GM18507 (cell line): Measurements from ENCODE around the gene BGN.

ENCODE experiments used
- DNase-seq: peaks from one replicate; pipeline ENCODE4 v3.0.0; 2011; ENCODE audit warnings: low read depth; ENCODE audit not compliant: insufficient read length; ENCODE audit errors: extremely low spot score
- FAIRE-seq: peaks from 2 replicates; lab custom pipeline; 2011; peaks lifted over from hg19 to GRCh38; lab: Jason Lieb, UNC

Gene BGN

DNA sequence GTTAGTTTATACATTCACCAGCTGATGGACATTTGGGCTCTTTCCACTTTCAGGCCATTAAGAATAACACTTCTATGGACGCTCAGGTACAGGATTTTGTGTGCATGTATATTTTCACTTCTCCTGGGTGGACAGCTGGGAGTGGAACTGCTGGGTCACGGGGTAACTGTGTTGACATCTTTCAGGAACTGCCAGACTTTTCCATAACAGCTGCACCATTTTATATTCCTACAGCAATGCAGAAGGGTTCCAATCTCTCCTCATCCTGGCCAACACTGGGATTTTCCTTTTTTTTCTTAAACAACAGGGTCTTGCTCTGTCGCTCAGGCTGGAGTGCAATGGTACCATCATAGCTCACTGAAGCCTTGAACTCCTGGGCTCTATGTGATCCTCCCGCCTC lies 36.3 kb upstream of the BGN start:
- DNase-seq (no peak), FAIRE-seq (no peak)

DNA sequence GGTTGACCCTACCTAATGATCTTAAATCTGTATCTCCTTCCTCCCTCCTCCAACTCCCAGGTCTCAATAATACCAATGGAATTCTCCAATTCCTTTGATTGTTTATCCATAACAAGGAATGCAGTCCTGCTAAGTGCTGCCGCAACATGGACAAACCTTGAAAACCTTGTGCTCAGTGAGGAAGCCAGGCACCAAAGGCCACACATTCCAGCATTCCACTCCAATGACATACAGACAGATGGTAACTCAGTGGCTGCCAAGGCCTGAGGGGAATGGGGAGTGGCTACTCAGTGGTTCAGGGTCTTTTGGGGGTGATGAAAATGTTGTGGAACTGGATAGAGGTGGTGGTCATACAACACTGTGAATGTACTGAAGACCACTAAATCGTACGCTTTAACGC lies 34.8 kb upstream of the BGN start:
- no peak for FAIRE-seq
- DNase-seq, result no peak

DNA sequence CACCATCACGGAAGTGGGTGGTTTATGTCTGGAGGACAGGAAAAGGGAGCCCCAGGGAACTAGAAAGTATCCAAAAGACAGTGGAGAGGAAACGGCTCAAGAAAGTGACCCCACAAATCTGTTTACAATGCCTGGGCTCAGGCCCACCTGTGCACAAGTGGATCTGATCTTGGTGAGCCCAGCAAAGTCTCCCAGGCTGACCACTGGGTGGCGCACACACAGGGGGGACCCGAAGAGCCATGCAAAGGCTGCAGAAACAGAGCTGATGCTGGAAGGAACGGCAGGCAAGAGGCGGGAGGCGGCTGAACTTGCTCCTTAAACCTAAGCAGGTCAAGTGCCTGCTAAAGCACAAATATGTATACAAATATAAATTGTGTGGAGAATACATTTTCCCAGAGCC lies 34.0 kb upstream of the BGN start:
- DNase-seq (no peak), FAIRE-seq (peak; percentile 78)

DNA sequence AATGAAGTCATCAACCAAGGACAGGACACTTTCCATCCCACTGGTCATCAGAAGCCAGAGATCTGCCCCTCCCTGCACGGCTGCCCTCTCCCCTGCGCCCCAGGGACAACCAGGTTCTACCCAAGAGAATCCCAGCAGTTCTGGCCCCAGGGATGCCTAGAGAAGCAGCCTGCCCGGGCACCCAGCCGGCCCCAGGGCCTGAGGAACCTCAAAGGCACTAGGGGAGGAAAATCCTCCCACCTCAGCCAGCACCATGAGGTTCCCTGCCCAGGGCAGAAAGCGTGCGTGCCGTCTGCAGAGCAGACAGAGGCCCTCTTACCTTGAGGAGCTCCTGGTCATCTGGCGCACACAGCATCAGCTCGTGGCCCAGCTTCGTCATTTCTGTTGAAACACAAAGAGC lies 32.5 kb upstream of the BGN start:
- no peak for FAIRE-seq
- no peak for DNase-seq

DNA sequence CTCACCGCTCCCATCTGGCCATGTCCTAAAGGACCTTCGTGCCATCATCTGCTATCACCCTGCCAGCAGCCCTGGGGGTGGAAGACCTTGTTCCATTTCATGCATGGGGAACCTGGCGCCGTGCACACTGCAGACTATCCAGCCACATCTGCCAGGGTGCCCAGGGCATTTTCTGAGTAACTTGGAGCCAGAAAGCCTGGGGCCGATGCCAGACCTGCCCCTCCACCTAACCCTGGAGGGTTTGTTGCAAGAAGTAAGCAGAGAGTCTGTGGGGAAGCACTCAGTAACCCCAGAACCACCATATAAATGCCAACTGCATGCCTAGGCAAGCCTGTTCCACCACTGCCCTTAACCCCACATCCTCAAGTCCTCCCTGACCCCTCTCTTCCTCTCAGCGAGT lies 31.7 kb upstream of the BGN start:
- FAIRE-seq, result no peak
- no peak for DNase-seq

DNA sequence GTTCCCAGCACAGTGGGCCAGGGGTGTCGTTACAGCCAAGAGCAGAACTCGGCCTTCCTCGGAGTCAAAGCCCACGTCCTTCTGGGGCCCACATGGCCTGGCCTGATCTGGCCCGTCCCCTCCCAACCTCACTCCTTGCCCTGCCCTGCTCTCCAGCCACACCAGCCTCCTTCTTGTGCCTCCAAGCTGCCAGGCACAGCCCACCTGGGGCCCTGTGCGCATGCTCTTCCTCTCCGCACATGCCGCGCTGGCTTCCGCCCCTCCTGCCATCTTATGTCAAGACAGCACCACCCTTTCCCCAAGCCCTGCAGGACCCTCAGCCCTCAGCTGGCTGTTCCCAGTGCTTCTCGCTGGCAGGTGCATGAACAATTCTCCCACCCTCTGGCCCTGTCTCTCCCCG lies 31.2 kb upstream of the BGN start:
- no peak for FAIRE-seq
- DNase-seq, result no peak

DNA sequence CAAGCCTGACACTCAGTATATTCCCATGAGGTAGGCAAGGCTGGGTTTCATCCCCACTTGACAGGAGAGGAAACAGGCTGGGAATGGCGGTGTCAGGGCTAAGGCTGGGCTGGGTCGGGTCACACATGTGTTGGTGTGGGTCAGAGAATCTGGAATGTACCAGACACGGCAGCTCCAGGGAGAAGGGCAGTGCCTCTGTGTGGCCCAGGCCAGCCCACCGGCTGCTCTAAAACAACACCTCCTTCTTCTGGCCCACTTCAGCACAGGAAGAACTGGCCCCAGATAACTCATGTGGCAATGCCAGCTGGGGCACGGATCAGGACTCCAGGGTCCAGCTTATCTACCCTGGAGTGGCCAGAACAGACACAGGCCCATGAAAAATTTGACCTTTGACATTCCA lies 30.7 kb upstream of the BGN start:
- DNase-seq (no peak), FAIRE-seq (no peak)

DNA sequence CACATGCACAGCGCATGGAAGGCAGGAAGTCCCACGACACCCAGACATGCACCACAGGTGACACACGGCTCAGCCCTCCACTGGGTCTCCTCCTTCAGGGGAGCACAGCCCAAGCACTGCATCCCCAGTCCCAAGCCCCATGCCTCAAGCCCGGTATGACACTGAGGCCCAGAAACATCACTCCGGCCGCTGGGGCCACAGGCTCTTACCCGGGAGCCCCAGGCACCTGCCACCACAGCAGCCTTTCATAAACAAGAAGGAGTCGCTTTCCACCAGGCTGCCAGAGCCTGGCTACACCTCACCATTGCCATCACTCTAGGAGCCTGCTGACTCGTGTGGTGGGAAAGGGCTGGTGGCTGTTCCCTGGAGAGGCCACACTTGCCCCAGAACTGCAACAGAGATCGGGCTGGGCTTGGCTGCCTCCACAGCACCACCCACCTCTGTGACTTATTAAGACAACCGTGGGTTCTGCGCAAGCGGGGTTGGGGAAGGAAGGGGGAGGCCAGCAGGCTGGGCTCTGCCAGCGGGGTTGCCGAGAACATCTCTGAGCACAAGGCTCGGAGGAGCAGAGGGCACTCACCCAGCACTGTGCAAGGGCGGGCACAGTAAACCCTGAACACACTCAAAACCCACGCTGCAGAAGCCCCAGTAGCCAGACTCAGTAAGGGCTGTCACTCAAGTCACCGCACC lies 28.9 kb upstream of the BGN start:
- FAIRE-seq (no peak), DNase-seq (no peak)

DNA sequence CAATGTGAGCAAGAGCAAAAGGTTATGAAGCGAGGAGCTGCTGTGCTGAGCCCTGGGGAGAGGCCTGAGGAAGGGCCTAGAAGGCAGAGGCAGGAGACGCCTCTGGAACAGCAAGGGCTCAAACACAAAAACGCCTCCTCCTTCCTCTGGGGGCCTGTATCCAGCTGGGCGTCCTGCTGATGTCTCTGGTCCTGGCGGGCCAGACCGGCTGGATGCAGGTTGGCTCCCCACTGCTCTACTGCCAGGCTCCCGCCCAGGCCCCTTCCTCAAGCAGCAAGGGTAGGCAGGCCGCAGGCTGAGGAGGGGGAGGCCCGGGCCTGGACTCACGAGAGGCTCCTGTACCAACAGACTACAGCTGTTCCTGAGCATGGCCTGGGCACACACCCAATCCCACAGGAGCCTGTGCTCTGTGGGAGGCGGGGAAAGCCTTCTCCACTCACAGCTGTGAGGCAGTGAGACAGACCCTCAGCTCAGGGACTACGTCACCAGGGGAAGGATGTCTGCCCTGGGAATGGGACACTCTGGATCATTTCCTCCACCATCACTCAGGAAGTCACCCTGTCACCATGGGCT lies 26.7 kb upstream of the BGN start:
- FAIRE-seq, result no peak

DNA sequence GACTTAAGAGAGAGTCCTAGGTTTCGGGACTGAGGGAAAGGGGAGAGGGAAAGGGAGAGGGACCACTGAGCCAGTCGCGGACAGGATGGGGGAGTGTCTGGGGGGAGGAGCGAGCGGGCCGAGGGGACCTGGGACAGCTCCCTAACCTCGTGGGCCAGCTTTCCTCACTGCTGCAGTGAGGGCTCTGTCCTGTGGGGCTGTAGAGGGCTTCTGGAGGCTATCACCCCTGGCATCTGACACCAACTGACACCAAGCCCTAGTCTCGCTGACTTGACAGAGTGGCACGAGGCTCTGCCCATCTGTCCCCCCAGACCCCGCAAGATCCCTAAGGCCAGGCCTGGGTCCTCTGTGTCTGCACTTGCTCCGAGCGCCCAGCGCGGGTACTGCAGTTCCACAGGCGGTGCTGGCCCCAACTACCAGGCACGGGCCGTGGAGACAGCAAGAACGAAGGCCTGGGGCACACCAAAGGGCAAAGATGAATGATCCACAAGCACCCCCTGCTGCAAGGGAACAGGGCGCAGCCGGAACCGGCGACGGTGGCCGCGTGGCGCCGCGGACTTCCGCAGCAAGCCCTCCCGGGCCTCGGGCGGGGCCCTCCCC lies 24.9 kb upstream of the BGN start:
- FAIRE-seq (peak; percentile 67), DNase-seq (no peak)

More for the DNA sequence above, 26.7 kb upstream of the BGN start:
- DNase-seq, result no peak

DNA sequence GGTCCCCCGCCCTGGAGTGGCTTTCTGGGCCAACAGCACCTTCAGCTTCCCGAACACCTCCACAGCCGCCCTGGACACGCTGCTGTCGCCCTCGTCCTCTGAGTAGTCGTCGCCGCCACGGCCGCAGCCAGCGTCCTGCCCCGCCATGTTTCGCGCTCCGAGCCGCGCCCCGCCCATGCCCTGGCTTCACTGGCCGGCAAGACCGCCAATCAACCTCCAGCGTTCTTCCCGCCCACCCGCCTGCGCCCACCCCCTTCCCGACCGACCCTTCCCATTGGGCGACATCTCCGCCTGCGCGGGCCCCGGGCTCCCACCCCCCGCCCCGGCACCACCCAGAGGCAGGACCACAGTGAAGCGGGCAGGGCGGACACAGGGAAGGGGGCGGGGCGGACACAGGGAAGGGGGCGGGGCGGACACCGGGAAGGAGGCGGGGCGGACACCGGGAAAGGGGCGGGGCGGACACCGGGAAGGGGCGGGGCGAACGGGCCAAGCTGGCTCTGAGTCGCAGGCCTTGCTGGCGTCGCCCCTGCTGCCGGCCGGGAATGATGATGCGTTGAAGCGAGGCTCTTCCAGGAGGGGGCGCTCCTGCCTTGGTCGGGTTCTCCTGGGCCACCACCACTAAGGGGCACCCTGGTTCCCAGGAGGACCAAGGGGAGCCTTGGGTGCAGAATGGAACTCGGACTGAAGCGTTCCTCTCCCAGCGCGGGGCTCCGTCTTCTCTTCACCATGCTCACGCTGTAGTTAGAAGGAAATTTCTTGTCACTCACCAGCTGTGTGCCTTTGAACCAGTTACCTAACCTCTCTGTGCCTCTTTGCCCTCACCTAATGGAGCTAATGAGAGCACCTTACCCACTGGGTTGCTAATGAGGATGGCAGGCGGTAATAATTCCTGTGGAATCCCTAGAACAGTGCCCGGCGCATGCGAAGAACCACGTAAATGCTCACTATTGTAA lies 24.1 kb upstream of the BGN start, which contains the start of gene HAUS7:
HAUS7 (minus strand) TSS at position 166 of the 953 bp plus-strand sequence; CDS start at position 147, 19 bp downstream.
- DNase-seq, result peak; percentile 76
- FAIRE-seq, result peak; percentile 98

DNA sequence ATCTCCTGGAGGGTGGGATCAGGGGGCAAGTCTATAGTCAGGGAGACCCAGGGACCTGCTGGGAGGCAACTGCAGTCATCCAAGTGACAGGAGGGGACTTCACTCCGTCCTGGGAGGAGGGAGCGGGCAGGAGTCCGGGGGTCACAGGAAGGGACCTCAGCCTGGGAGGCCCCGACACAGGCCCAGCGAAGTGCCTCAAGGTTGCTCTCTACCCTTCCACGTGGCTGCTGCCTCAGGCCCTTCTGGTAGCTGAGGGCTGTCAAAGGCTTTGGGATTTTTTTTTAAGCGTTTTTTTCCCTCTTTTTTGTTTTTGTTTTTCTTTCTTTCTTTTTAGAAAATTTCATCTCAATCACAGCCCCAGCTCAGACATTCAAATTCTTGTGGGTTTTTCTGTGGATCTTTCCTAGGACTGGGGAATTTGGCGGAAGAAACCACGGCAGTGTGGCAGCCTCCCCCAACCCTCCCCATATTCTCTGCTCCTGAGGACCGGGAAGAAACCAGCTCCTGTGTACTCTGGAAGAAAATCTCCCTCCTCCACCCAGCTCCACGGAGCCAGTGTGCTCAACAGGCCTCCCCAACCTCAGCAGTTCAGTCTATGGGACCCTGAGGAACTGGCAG lies 23.0 kb upstream of the BGN start:
- FAIRE-seq (no peak), DNase-seq (no peak)

DNA sequence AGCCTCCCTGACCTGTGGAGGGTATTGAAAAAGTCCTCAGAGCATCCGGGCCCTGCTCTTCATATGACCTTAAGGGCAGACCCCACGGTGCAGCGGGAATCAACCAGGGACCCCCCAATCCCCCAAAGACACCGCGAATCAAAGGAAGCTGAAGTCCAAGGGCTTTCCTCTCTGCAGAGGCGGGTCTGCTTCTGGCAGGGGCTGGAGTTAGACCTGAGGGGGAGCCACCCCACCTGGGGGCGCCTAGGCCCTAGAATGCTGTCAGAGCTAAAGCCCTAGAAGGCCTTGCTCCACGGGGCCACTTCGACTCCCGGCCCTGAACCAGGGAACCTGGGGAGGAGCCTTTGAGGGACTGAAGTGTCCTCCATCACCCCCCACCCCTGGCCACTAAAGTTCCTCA lies 21.7 kb upstream of the BGN start:
- DNase-seq (no peak), FAIRE-seq (no peak)

DNA sequence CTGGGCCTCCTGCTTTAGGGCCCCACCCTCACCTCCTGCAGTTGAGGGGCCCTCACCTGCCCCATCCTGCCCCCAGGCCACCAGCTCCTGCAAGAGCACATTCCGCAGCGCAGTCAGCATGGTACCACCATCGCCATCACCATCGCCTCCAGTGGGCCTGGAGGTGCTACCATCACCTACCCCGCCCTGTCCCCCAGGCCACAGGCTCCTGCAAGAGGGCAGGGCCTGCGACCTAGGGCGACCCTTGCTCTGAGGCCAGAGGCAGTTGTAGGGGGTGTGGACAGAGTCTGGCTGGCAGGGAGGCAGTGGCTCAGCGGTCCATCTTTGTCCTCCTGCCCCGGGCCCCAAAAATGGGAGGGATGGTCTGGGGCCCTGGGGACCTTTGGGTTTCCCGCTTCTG lies 20.5 kb upstream of the BGN start:
- FAIRE-seq (no peak), DNase-seq (no peak)

DNA sequence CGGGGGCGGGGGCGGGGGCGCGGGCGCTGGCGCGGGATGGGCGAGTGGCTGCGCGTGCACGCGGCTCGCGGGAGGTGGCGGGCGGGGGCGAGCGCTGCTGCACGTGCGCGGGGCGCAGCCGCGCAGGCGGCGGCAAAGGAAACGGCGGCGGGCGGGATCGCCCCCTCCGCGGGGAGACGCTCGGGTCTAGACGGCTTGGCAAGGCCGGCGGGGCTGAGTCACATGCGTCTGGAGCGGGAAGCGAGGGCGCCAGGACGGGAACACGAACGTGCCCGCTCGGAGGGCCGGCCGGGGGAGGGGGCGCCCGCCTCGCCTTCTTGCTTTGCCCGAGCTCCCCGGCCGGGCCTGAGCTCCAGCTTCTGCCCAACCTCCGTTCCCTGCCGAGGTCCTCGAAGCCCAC lies 20.1 kb upstream of the BGN start:
- no peak for FAIRE-seq
- DNase-seq, result no peak

DNA sequence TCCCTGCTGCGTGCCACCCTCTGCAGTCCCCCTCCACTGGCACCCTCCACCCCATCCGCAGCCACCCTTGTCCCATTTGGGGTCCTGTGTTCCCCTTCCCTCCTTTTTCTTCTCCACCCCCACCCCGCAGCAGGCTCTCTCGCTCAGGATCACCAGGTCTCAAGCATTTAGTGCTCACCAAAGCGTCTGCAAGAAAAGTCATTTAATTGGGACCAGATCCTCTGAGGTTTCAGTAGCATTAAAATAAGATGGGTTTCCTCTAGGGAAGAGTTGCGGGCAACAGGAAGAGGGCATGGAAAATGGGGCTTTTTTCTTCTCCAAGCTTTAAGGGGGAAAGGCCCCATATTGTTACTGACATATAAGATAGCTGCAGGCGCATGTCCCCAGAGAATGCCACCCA lies 19.5 kb upstream of the BGN start:
- FAIRE-seq (no peak), DNase-seq (no peak)

DNA sequence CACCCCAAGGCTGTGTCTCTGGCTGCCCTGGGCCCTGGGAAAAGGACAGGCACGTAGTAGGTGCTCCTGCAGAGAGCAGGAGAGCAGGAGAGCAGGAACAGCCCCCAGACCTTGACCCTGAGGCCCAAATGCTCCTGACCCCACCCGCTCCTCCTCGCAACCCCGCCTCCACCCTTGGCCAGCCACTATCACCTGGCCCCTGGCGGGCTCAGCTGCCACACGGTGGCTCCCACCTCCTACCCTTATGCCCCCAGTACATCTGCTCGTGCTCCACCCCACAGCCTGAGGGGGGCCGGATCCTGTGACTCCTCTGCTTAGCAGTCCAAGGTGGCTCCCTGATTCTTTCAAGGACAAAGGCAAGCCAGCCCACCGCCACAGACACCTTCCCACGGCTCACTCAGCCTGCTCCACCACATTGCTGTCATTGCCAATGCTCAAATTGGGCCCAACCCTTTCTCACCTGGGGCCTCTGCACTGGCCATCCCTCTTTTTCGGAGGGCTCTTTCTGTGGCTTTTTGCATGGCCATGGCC lies 19.0 kb upstream of the BGN start:
- DNase-seq (no peak), FAIRE-seq (no peak)

DNA sequence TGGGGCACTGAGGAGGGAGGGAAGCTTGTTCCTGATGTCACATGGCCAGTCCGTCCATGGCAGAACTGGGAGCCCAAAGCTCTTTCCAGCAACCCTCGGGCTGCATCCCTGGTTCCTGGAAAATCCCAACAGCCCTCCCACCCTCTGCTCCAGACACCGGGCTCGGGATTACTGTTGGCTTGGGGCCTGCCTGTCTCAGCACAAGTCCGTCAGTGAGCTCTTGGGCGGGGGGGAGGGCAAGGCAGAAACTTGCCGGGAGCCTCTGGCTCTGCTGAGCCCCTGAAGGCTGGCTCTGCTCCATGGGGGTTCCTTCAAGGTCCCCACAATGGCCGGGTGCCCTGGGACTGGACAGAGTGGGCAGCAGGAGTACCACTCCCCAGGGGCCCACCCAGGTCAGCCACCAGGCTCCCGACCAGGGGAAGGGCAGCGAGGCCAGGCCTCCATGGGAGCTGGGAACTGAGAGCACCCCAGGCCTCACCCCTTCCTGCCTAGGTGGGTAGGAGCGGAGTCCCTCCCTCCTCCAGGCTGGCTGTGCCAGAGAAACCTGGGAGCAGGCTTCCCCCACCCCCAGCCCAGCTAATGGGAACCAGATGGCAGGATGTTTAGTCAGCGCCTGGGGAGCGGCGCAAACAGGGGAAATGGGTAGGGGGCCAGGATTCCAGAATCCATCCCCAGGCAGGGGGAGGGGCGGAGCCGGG lies 18.0 kb upstream of the BGN start:
- FAIRE-seq, result no peak
- DNase-seq, result no peak

DNA sequence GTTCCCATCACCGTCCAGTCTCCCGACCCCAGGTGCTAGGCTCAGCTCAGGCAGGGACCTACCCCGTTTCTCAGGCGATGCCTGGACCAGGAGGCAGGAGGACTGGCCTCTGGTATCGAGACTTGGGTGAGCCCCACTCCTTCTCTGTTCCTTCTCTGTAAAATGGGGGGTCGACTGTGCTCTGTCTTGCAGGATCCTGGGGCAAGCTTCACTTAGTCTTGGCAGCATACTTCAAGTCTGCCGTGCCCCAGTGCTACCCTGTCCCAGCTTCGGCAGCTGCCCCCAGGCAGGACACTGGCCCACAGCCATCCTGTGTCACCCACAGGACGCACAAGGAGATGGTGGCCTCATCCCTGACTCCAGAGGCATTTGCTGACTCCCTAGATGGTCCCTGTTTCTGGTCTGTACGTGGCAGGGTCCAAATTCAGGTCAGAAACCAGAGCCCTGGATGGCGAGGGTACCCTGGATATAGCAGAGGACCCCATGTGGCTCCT lies 17.4 kb upstream of the BGN start:
- FAIRE-seq (no peak), DNase-seq (no peak)
